HEK293 (cell line): ENCODE data around the gene ZNF576.

Source experiments
- INSM2 ChIP-seq: fragments of 450-650 bp; formaldehyde crosslinking; IDR thresholded peaks from 2 replicates; pipeline ENCODE4 v1.5.1; 2016; ENCODE audit warnings: missing biosample characterization, missing genetic modification characterization
- OSR2 ChIP-seq: fragments of 450-650 bp; formaldehyde crosslinking; IDR thresholded peaks from 2 replicates; pipeline ENCODE4 v1.5.1; 2016; ENCODE audit warnings: missing biosample characterization, missing genetic modification characterization
- PRDM2 ChIP-seq: fragments of 450-650 bp; formaldehyde crosslinking; IDR thresholded peaks from 2 replicates; pipeline ENCODE4 v1.5.1; 2016; ENCODE audit warnings: missing biosample characterization, missing genetic modification characterization, borderline replicate concordance
- TSHZ1 ChIP-seq: fragments of 450-650 bp; formaldehyde crosslinking; IDR thresholded peaks from 2 replicates; pipeline ENCODE4 v1.5.1; 2016; ENCODE audit warnings: missing biosample characterization, missing genetic modification characterization, borderline replicate concordance
- ZNF121 ChIP-seq: fragments of 450-650 bp; formaldehyde crosslinking; IDR thresholded peaks from 2 replicates; pipeline ENCODE4 v1.5.1; 2016; ENCODE audit warnings: missing biosample characterization, missing genetic modification characterization
- ZNF169 ChIP-seq: fragments of 450-650 bp; formaldehyde crosslinking; IDR thresholded peaks from 2 replicates; pipeline ENCODE4 v1.5.1; 2016; ENCODE audit warnings: missing biosample characterization, missing genetic modification characterization
- ZNF2 ChIP-seq: fragments of 450-650 bp; formaldehyde crosslinking; IDR thresholded peaks from 2 replicates; pipeline ENCODE4 v1.5.1; 2016; ENCODE audit warnings: missing biosample characterization, missing genetic modification characterization
- ZNF239 ChIP-seq: fragments of 450-650 bp; formaldehyde crosslinking; IDR thresholded peaks from 2 replicates; pipeline ENCODE4 v1.5.1; 2016; ENCODE audit warnings: missing biosample characterization, missing genetic modification characterization
- ZNF24 ChIP-seq: fragments of 450-650 bp; formaldehyde crosslinking; IDR thresholded peaks from 2 replicates; pipeline ENCODE4 v1.5.1; 2016; ENCODE audit warnings: missing biosample characterization, missing genetic modification characterization
- ZNF26 ChIP-seq: fragments of 450-650 bp; formaldehyde crosslinking; IDR thresholded peaks from 2 replicates; pipeline ENCODE4 v1.5.1; 2016; ENCODE audit warnings: missing biosample characterization, missing genetic modification characterization
- ZNF280C ChIP-seq: fragments of 450-650 bp; formaldehyde crosslinking; IDR thresholded peaks from 2 replicates; pipeline ENCODE4 v1.5.1; 2016; ENCODE audit warnings: missing biosample characterization, missing genetic modification characterization
- ZNF37A ChIP-seq: fragments of 450-650 bp; IDR thresholded peaks from 2 replicates; pipeline ENCODE4 v1.5.1; 2018; ENCODE audit warnings: missing biosample characterization, missing genetic modification characterization
- ZNF629 ChIP-seq: fragments of 450-650 bp; formaldehyde crosslinking; IDR thresholded peaks from 2 replicates; pipeline ENCODE4 v1.5.1; 2017; ENCODE audit warnings: missing biosample characterization, missing genetic modification characterization
- ZNF792 ChIP-seq: fragments of 450-650 bp; formaldehyde crosslinking; IDR thresholded peaks from 2 replicates; pipeline ENCODE4 v1.5.1; 2016; ENCODE audit warnings: missing biosample characterization, missing genetic modification characterization
- ZNF843 ChIP-seq: fragments of 450-650 bp; formaldehyde crosslinking; IDR thresholded peaks from 2 replicates; pipeline ENCODE4 v1.5.1; 2016; ENCODE audit warnings: missing biosample characterization, missing genetic modification characterization
- TF ChIP-seq, protein P1 (sequence below): fragments of 450-650 bp; formaldehyde crosslinking; IDR thresholded peaks from 2 replicates; pipeline ENCODE4 v1.5.1; 2016; ENCODE audit warnings: missing biosample characterization, missing genetic modification characterization
- TF ChIP-seq, protein P2 (sequence below): IDR thresholded peaks from 2 replicates; pipeline ENCODE4 v1.6.1; 2011; ENCODE audit warnings: mild to moderate bottlenecking, low read depth, low read length, borderline replicate concordance
- TF ChIP-seq, protein P3 (sequence below): fragments of 450-650 bp; formaldehyde crosslinking; IDR thresholded peaks from 2 replicates; pipeline ENCODE4 v1.5.1; 2016; ENCODE audit warnings: missing biosample characterization, missing genetic modification characterization

The ZNF576 gene

DNA sequence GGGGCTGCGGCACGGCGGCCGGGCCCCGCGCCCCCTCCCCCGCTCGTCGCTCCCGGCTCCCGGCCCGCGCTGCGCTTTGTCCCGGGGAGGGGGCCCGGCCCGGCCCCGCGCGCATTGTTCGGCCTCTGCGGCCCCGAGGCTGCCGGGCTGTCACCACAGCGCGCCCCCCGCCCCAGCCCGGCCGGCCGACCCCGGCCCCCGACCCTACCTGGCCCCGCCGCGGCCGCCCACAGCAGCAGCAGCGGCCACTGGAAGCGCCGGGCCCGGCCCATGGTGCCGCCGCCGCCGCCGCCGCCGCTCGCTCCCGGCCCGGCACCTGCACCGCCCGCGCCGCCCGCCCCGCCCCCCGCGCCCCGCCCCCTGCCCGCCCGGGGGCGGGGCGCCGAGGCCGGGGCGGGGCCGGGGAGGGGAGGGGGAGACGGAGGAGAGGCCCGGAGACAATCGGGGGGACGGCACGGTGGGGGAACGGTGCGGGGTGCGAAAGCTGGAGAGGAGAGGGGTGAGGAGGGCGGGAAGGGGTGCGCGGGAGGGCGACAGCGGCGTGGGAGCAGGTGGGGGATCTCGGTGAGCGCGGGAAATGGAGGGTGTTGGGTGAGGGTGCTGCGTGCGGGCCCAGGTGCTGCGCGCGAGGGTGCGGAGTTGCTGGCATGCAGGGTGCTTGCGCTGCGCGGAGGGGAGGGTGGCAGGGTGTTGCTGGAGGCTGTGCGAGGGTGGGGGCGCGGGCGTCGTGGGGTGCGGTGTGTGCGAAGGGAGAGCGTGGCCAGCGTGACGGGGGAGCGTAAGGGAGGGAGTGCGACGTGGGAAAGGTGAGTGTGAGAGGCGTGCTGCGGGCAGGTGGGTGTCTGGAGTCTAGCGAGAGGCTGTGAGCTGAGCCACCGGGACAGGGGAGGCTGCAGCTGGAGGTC, 43.4 kb downstream of the ZNF576 start, which contains the start of gene CADM4 (continued):
- peak; percentile 85 for TF ChIP-seq ZNF169 (tag by site-specific recombination)
- TF ChIP-seq, protein P1, sequence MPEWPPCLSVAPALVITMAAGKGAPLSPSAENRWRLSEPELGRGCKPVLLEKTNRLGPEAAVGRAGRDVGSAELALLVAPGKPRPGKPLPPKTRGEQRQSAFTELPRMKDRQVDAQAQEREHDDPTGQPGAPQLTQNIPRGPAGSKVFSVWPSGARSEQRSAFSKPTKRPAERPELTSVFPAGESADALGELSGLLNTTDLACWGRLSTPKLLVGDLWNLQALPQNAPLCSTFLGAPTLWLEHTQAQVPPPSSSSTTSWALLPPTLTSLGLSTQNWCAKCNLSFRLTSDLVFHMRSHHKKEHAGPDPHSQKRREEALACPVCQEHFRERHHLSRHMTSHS (tag by site-specific recombination): peak; percentile 39; the same call in 1 of the 2 replicates
- peak; percentile 86 for TF ChIP-seq ZNF843 (tag by site-specific recombination)
- TF ChIP-seq, protein P2, sequence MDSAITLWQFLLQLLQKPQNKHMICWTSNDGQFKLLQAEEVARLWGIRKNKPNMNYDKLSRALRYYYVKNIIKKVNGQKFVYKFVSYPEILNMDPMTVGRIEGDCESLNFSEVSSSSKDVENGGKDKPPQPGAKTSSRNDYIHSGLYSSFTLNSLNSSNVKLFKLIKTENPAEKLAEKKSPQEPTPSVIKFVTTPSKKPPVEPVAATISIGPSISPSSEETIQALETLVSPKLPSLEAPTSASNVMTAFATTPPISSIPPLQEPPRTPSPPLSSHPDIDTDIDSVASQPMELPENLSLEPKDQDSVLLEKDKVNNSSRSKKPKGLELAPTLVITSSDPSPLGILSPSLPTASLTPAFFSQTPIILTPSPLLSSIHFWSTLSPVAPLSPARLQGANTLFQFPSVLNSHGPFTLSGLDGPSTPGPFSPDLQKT: no peak
- TF ChIP-seq ZNF26: no peak
- TF ChIP-seq ZNF239: peak; percentile 84
- TF ChIP-seq OSR2 (tag by site-specific recombination): peak; percentile 25; the same call in 1 of the 2 replicates
- TF ChIP-seq ZNF280C (tag by site-specific recombination): peak; percentile 88; the same call in 1 of the 2 replicates
- peak; percentile 100 for TF ChIP-seq PRDM2 (tag by site-specific recombination)
- TF ChIP-seq ZNF792 (tag by site-specific recombination): peak; percentile 96
- TF ChIP-seq, protein P3, sequence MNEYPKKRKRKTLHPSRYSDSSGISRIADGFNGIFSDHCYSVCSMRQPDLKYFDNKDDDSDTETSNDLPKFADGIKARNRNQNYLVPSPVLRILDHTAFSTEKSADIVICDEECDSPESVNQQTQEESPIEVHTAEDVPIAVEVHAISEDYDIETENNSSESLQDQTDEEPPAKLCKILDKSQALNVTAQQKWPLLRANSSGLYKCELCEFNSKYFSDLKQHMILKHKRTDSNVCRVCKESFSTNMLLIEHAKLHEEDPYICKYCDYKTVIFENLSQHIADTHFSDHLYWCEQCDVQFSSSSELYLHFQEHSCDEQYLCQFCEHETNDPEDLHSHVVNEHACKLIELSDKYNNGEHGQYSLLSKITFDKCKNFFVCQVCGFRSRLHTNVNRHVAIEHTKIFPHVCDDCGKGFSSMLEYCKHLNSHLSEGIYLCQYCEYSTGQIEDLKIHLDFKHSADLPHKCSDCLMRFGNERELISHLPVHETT (tag by site-specific recombination): peak; percentile 81
- TF ChIP-seq TSHZ1 (tag by site-specific recombination): peak; percentile 38
- peak; percentile 97 for TF ChIP-seq ZNF2 (tag by site-specific recombination)
- peak; percentile 89 for TF ChIP-seq INSM2
- TF ChIP-seq ZNF37A (tag by site-specific recombination): no peak
- TF ChIP-seq ZNF629 (tag by site-specific recombination): peak; percentile 59
- TF ChIP-seq ZNF24 (tag by site-specific recombination): 0 out of 2 replicates have a peak, but pooled peaks have one; percentile 58
- peak; percentile 80 for TF ChIP-seq ZNF121
